H1 (cell line): ENCODE measurements around the gene INAFM1. TPM values are rescaled to one million over a fixed set of nuclear protein-coding genes. Genes with fewer than 3 reads are reported as not detected.

Source experiments
- CTCF ChIA-PET: fragments of 300-600 bp; sonication (Branson Sonifier 250); formaldehyde crosslinking; loops from one replicate; lab custom pipeline; 2021; ENCODE audit not compliant: partially characterized antibody; lab: Charles Lee
- POLR2A ChIA-PET: fragments of 300-600 bp; sonication (Branson Sonifier 250); formaldehyde crosslinking; loops from one replicate; lab custom pipeline; 2021; ENCODE audit warnings: inconsistent platforms; ENCODE audit not compliant: partially characterized antibody; lab: Charles Lee
- DNase-seq, 2 experiments: peaks; one replicate each; pipeline versions ENCODE4 v3.0.0 to v3.0.0-alpha.2; 2010 to 2022; ENCODE audit warnings: low spot score in 2 of 2, low read depth in 1 of 2, mixed read lengths in 1 of 2
- FAIRE-seq: peaks from 2 replicates; lab custom pipeline; 2011; peaks lifted over from hg19 to GRCh38; lab: Jason Lieb, UNC
- H2AFZ ChIP-seq: 2 replicates; pipeline ENCODE4 v1.8.1; 2012; ENCODE audit warnings: low read length, inconsistent platforms
- H2AK5ac ChIP-seq: 2 replicates; pipeline ENCODE4 v1.6.1; 2013; ENCODE audit warnings: low read depth, low read length
- H2BK120ac ChIP-seq: replicated peaks from 2 replicates; pipeline ENCODE3; 2013; ENCODE audit warnings: low read depth, low read length, inconsistent platforms
- H2BK12ac ChIP-seq: 2 replicates; pipeline ENCODE4 v1.6.1; 2013; ENCODE audit warnings: low read depth, low read length
- H2BK15ac ChIP-seq: 2 replicates; pipeline ENCODE4 v1.6.1; 2013; ENCODE audit warnings: low read length
- H2BK20ac ChIP-seq: 2 replicates; pipeline ENCODE4 v1.6.1; 2013; ENCODE audit warnings: low read length
- H2BK5ac ChIP-seq: 2 replicates; pipeline ENCODE4 v1.6.1; 2013; ENCODE audit warnings: low read depth, low read length
- H3K14ac ChIP-seq: 2 replicates; pipeline ENCODE4 v1.6.1; 2013; ENCODE audit warnings: inconsistent platforms; ENCODE audit not compliant: insufficient read length
- H3K18ac ChIP-seq: 2 replicates; pipeline ENCODE4 v1.6.1; 2013; ENCODE audit warnings: low read length; ENCODE audit errors: extremely low read depth
- H3K23ac ChIP-seq: 2 replicates; pipeline ENCODE4 v1.6.1; 2013; ENCODE audit warnings: inconsistent platforms; ENCODE audit not compliant: insufficient read length
- H3K23me2 ChIP-seq: 2 replicates; pipeline ENCODE4 v1.6.1; 2013; ENCODE audit warnings: low read depth, low read length
- H3K27ac ChIP-seq: 2 replicates; pipeline ENCODE4 v1.6.1; 2011; ENCODE audit warnings: low read depth, low read length, inconsistent platforms
- H3K27me3 ChIP-seq, 4 experiments: replicated peaks in 1 of 4; 1 replicate in 1 of 4; 2 replicates in 3 of 4; pipeline versions ENCODE4 v1.6.1 to v1.8.1; 2011 to 2013; ENCODE audit warnings: low read length in 3 of 4, mild to moderate bottlenecking in 3 of 4, inconsistent platforms in 2 of 4, mixed read lengths in 2 of 4, moderate library complexity in 1 of 4; ENCODE audit not compliant: control insufficient read depth in 3 of 4, insufficient read depth in 3 of 4; ENCODE audit errors: extremely low read depth in 1 of 4
- H3K36me3 ChIP-seq, 4 experiments: 2 replicates each; pipeline versions ENCODE4 v1.6.1 to v1.8.1; 2011 to 2013; ENCODE audit warnings: mild to moderate bottlenecking in 4 of 4, low read length in 3 of 4, moderate library complexity in 2 of 4, control low read depth in 1 of 4, inconsistent platforms in 1 of 4; ENCODE audit not compliant: insufficient read depth in 4 of 4, control insufficient read depth in 2 of 4
- H3K4ac ChIP-seq: replicated peaks from 2 replicates; pipeline ENCODE3; 2013; ENCODE audit warnings: low read length, low read depth, mixed read lengths, inconsistent platforms; ENCODE audit not compliant: insufficient read length
- H3K4me1 ChIP-seq, 4 experiments: replicated peaks in 1 of 4; 1 replicate in 1 of 4; 2 replicates in 3 of 4; pipeline versions ENCODE4 v1.6.1 to v1.8.1; 2011 to 2013; ENCODE audit warnings: low read length in 3 of 4, inconsistent platforms in 2 of 4, mixed read lengths in 1 of 4; ENCODE audit not compliant: insufficient read depth in 4 of 4, control insufficient read depth in 3 of 4
- H3K4me2 ChIP-seq, 2 experiments: 2 replicates each; pipeline versions ENCODE4 v1.6.1 to v1.8.1; 2011 to 2013; ENCODE audit warnings: low read depth in 2 of 2, low read length in 2 of 2, control low read depth in 1 of 2, inconsistent platforms in 1 of 2, mild to moderate bottlenecking in 1 of 2; ENCODE audit not compliant: insufficient read depth in 1 of 2
- H3K4me3 ChIP-seq, 4 experiments: fragments of 200-600, 300-600 bp in 1 of 4; sonication (generic), shearing (Covaris generic), sonication (Bioruptor Twin) in 1 of 4; 2 replicates each; pipeline versions ENCODE4 v1.5.1 to v1.8.1; 2011 to 2016; ENCODE audit warnings: low read length in 4 of 4, low read depth in 3 of 4, control low read depth in 2 of 4, inconsistent platforms in 2 of 4, mild to moderate bottlenecking in 2 of 4, mixed read lengths in 1 of 4, moderate library complexity in 1 of 4; ENCODE audit not compliant: insufficient read depth in 2 of 4; ENCODE audit errors: extremely low read depth in 1 of 4
- H3K56ac ChIP-seq: replicated peaks from 2 replicates; pipeline ENCODE3; 2013; ENCODE audit warnings: low read depth, mild to moderate bottlenecking, mixed read lengths, low read length, inconsistent platforms; ENCODE audit not compliant: insufficient read length
- H3K79me1 ChIP-seq: 2 replicates; pipeline ENCODE4 v1.6.1; 2013; ENCODE audit warnings: low read depth, low read length, control low read depth
- H3K79me2 ChIP-seq, 2 experiments: 2 replicates each; pipeline versions ENCODE4 v1.6.1 to v1.8.1; 2012 to 2013; ENCODE audit warnings: low read length in 2 of 2, mild to moderate bottlenecking in 2 of 2, inconsistent platforms in 1 of 2; ENCODE audit not compliant: insufficient read depth in 2 of 2, control insufficient read depth in 1 of 2
- H3K9ac ChIP-seq, 4 experiments: replicated peaks in 1 of 4; 1 replicate in 1 of 4; 2 replicates in 3 of 4; pipeline versions ENCODE4 v1.6.1 to v1.8.1; 2011 to 2013; ENCODE audit warnings: low read depth in 3 of 4, low read length in 3 of 4, control low read depth in 2 of 4, mild to moderate bottlenecking in 2 of 4, moderate library complexity in 2 of 4, inconsistent platforms in 1 of 4; ENCODE audit errors: extremely low read depth in 1 of 4
- H3K9me3 ChIP-seq, 2 experiments: 2 replicates each; pipeline versions ENCODE4 v1.6.1 to v1.8.1; 2012 to 2013; ENCODE audit warnings: mild to moderate bottlenecking in 2 of 2, moderate library complexity in 2 of 2, control low read depth in 1 of 2, inconsistent platforms in 1 of 2, low read depth in 1 of 2, low read length in 1 of 2, mixed read lengths in 1 of 2; ENCODE audit not compliant: insufficient read depth in 2 of 2
- H4K20me1 ChIP-seq, 2 experiments: replicated peaks in 1 of 2; 2 replicates each; pipeline versions ENCODE3 to v1.8.1; 2011 to 2013; ENCODE audit warnings: inconsistent platforms in 2 of 2, low read length in 2 of 2, mild to moderate bottlenecking in 1 of 2; ENCODE audit not compliant: insufficient read depth in 2 of 2, control insufficient read depth in 1 of 2
- H4K5ac ChIP-seq: 2 replicates; pipeline ENCODE4 v1.6.1; 2013; ENCODE audit warnings: low read length, low read depth, mixed read lengths, inconsistent platforms; ENCODE audit not compliant: insufficient read length
- H4K8ac ChIP-seq: 2 replicates; pipeline ENCODE4 v1.8.0; 2013; ENCODE audit warnings: mild to moderate bottlenecking, moderate library complexity, low read length, inconsistent platforms; ENCODE audit not compliant: insufficient read depth; ENCODE audit errors: extremely low read depth
- H4K91ac ChIP-seq: replicated peaks from 2 replicates; pipeline ENCODE3; 2013; ENCODE audit warnings: low read length, mixed read lengths, inconsistent platforms; ENCODE audit not compliant: insufficient read length
- ATF3 ChIP-seq: IDR thresholded peaks from 2 replicates; pipeline ENCODE4 v1.6.1; 2011; ENCODE audit warnings: low read depth, mild to moderate bottlenecking, low read length; ENCODE audit not compliant: insufficient read depth
- CHD2 ChIP-seq: IDR thresholded peaks from 2 replicates; pipeline ENCODE4 v1.6.1; 2012; ENCODE audit warnings: low read length, improper control_type of control experiment
- GABPA ChIP-seq: IDR thresholded peaks from 2 replicates; pipeline ENCODE4 v1.6.1; 2011; ENCODE audit warnings: mild to moderate bottlenecking, low read length, moderate library complexity, borderline replicate concordance; ENCODE audit not compliant: insufficient read depth
- JUND ChIP-seq: IDR thresholded peaks from 2 replicates; pipeline ENCODE4 v1.6.1; 2011; ENCODE audit warnings: mild to moderate bottlenecking, improper control_type of control experiment, low read length
- KDM1A ChIP-seq: fragments of 200-600, 300-600 bp; sonication (generic); IDR thresholded peaks from 2 replicates; pipeline ENCODE4 v1.7.1; 2016; ENCODE audit warnings: mild to moderate bottlenecking, low read length, borderline replicate concordance
- PHF8 ChIP-seq: fragments of 200-600 bp; sonication (generic); conservative IDR thresholded peaks from 2 replicates; pipeline ENCODE4 v1.7.1; 2012; ENCODE audit warnings: low read depth, mild to moderate bottlenecking, inconsistent platforms, low read length, moderate library complexity
- SUZ12 ChIP-seq: fragments of 200-600 bp; sonication (generic); IDR thresholded peaks from 2 replicates; pipeline ENCODE4 v1.6.1; 2012; ENCODE audit warnings: mild to moderate bottlenecking, inconsistent platforms, low read length, moderate library complexity, mixed read lengths
- TAF7 ChIP-seq: optimal IDR thresholded peaks from 2 replicates; pipeline ENCODE3; 2011; ENCODE audit warnings: low read depth, mild to moderate bottlenecking, inconsistent platforms, low read length, moderate library complexity, borderline replicate concordance
- WGBS, 2 experiments: shearing (Covaris generic) in 1 of 2; methylation state at CpG; one replicate each; pipeline versions ENCODE4 v1.1.6 to v1.1.7; 2013 to 2015; ENCODE audit warnings: low lambda C conversion rate in 2 of 2, mixed read lengths in 2 of 2, inconsistent platforms in 1 of 2, low coverage in 1 of 2, missing lambda C conversion rate in 1 of 2; ENCODE audit not compliant: insufficient replicate concordance in 2 of 2, insufficient coverage in 1 of 2, insufficient read length in 1 of 2; ENCODE audit errors: extremely low coverage in 1 of 2, missing lambda C conversion rate in 1 of 2; 5-methylcytosine and 5-hydroxymethylcytosine counted together
- polyA plus RNA-seq, 7 experiments: library from polyadenylated mRNA; depleted of rRNA in 3 of 7; stranded (reverse) in 5 of 7; unstranded in 2 of 7; fragments of >200 nt in 5 of 7; fragments of 200-250 nt in 2 of 7; gene quantifications; 1 replicate in 5 of 7; 2 replicates in 1 of 7; 4 replicates in 1 of 7; pipeline versions ENCODE4 v1.2.1 to v1.2.3, GENCODE V29; 2011 to 2013; ENCODE audit warnings: missing spikeins in 2 of 7, mixed read lengths in 2 of 7
- total RNA-seq: library from RNA; stranded (reverse); fragmentation: NEBNext Ultra II Directional; extraction: Animal tissue kit (Norgen Biotek cat#: 25700); gene quantifications from 2 replicates; pipeline ENCODE4 v1.2.1, GENCODE V29; 2021

The INAFM1 gene
- total and polyA plus RNA-seq, 2 of the 8 experiments (the other 6 are each of a cell fraction or from before 2014, with no cell fraction given): 2.6 to 3.4 TPM

- no peak for FAIRE-seq
- no peak overlapping the region; a peak in 2 of 7 replicates for H3K9ac ChIP-seq
- 90% methylated on average over 9 of the region's 9 CpGs; no CpG with 5 or more reads in 1 of the 2 experiments for WGBS, 2 experiments
- peaks cover 5 to 31% (median 14%) of the 10 kb centered on the region in 4 experiments; a peak in 7 of 8 replicates for H3K36me3 ChIP-seq
- H3K79me1 ChIP-seq: peaks cover 5% of the 10 kb centered on the region
- no peak overlapping the region for H3K56ac ChIP-seq
- peaks cover 9% of the 10 kb centered on the region for H3K23me2 ChIP-seq
- no peak overlapping the region for H4K91ac ChIP-seq
- DNase-seq: no peak
- peak overlapping the region; percentile 62 to 85 (median 78); a peak in 5 of 8 replicates for H3K4me3 ChIP-seq
- no peaks in the 10 kb centered on the region for H3K9me3 ChIP-seq
- no peak overlapping the region for H2AFZ ChIP-seq
- no peak overlapping the region for H2BK12ac ChIP-seq
- peaks cover 0 to 15% of the 10 kb centered on the region in 2 experiments; a peak in 2 of 4 replicates for H3K79me2 ChIP-seq
- no peak overlapping the region for H4K5ac ChIP-seq
- TF ChIP-seq JUND (no peak), TAF7 (no peak), PHF8 (no peak), GABPA (no peak), CHD2 (no peak), SUZ12 (no peak), KDM1A (no peak), ATF3 (no peak)
- no peak overlapping the region for H3K27ac ChIP-seq
- no peak overlapping the region for H3K4ac ChIP-seq
- no peaks in the 10 kb centered on the region for H3K27me3 ChIP-seq
- H3K23ac ChIP-seq: no peak overlapping the region
- no peak overlapping the region for H2AK5ac ChIP-seq
- peaks cover 0 to 8% of the 10 kb centered on the region in 2 experiments for H4K20me1 ChIP-seq
- 0 out of 2 replicates have a peak overlapping the region, but pooled peaks have one; percentile 91 for H2BK5ac ChIP-seq
- POLR2A ChIA-PET: interaction anchor here (0.7 to 4.8 kb wide), 4 partner anchors 9 to 48 kb away, joined by 3 to 49 read pairs (median 10); partner anchors contain the start of gene INAFM1
- CTCF ChIA-PET: no interaction called here
- H3K4me2 ChIP-seq: peak overlapping the region; percentile 86 to 94; a peak in 3 of 4 replicates
- no peak overlapping the region for H3K18ac ChIP-seq
- no peak overlapping the region for H4K8ac ChIP-seq
- H3K14ac ChIP-seq: no peak overlapping the region
- H2BK20ac ChIP-seq: no peak overlapping the region
- H2BK120ac ChIP-seq: no peak overlapping the region
- H2BK15ac ChIP-seq: no peak overlapping the region
- peaks cover 0 to 8% (median 6%) of the 10 kb centered on the region in 4 experiments; a peak in 6 of 7 replicates for H3K4me1 ChIP-seq
Measured at GRCh38 chr19:47258434-47258833, 16.3 kb upstream of the INAFM1 start.
